GM23338 (cell line): ENCODE measurements around the gene TSACC. TPM values are rescaled to one million over a fixed set of nuclear protein-coding genes. Genes with fewer than 3 reads are reported as not detected.

Experiments
- ATAC-seq: fragments of 200-7000 bp; cut with Tn5 transposase; 3 replicates; pipeline ENCODE4 v1.9.1; 2020
- DNase-seq: peaks from one replicate; pipeline ENCODE4 v3.0.0-alpha.2; 2015; ENCODE audit warnings: low spot score
- H2AFZ ChIP-seq: fragments of 200-600 bp; sonication (generic); 2 replicates; pipeline ENCODE4 v1.8.0; 2016; ENCODE audit warnings: antibody characterized with exemption, mild to moderate bottlenecking, moderate library complexity
- H3F3A ChIP-seq: fragments of 200-600 bp; sonication (generic); replicated peaks from 2 replicates; pipeline ENCODE4 v1.8.0; 2017; ENCODE audit warnings: antibody characterized with exemption, mixed run types, low read depth
- H3K27ac ChIP-seq: fragments of 200-600 bp; sonication (generic); 2 replicates; pipeline ENCODE4 v1.6.1; 2016; ENCODE audit warnings: low read depth
- H3K27me3 ChIP-seq: fragments of 200-600 bp; sonication (generic); 2 replicates; pipeline ENCODE4 v1.8.0; 2016; ENCODE audit warnings: mild to moderate bottlenecking, mixed run types, moderate library complexity; ENCODE audit not compliant: insufficient read depth
- H3K36me3 ChIP-seq: fragments of 200-600 bp; sonication (generic); 2 replicates; pipeline ENCODE4 v1.8.0; 2016; ENCODE audit warnings: mild to moderate bottlenecking; ENCODE audit not compliant: insufficient read depth
- H3K4me1 ChIP-seq: fragments of 200-600 bp; sonication (generic); 2 replicates; pipeline ENCODE4 v1.8.0; 2016; ENCODE audit warnings: mild to moderate bottlenecking, moderate library complexity; ENCODE audit not compliant: insufficient read depth
- H3K4me2 ChIP-seq: fragments of 200-600 bp; sonication (generic); 2 replicates; pipeline ENCODE4 v1.7.1; 2017; ENCODE audit warnings: mixed run types
- H3K4me3 ChIP-seq: fragments of 200-600 bp; sonication (generic); 2 replicates; pipeline ENCODE4 v1.6.1; 2016; ENCODE audit warnings: mixed run types
- H3K79me2 ChIP-seq: fragments of 200-600 bp; sonication (generic); replicated peaks from 2 replicates; pipeline ENCODE4 v1.8.0; 2017; ENCODE audit warnings: mild to moderate bottlenecking; ENCODE audit not compliant: insufficient read depth
- H3K9me2 ChIP-seq: fragments of 200-600 bp; sonication (generic); 2 replicates; pipeline ENCODE4 v1.8.0; 2017; ENCODE audit not compliant: insufficient read depth
- H4K20me1 ChIP-seq: fragments of 200-600 bp; sonication (generic); replicated peaks from 2 replicates; pipeline ENCODE4 v1.8.0; 2017; ENCODE audit warnings: mild to moderate bottlenecking; ENCODE audit not compliant: insufficient read depth
- H3K27ac Mint-ChIP-seq: 2 replicates; pipeline ENCODE4 v1.8.0; 2020; ENCODE audit warnings: inconsistent platforms, mild to moderate bottlenecking, moderate library complexity, mixed read lengths
- H3K27me3 Mint-ChIP-seq: 3 replicates; pipeline ENCODE4 v1.8.0; 2022; ENCODE audit warnings: low read depth, mild to moderate bottlenecking, moderate library complexity, mixed read lengths, inconsistent platforms; ENCODE audit not compliant: insufficient read depth, poor library complexity
- H3K36me3 Mint-ChIP-seq: 3 replicates; pipeline ENCODE4 v1.8.0; 2021; ENCODE audit warnings: low read depth, mild to moderate bottlenecking, inconsistent platforms, moderate library complexity, mixed read lengths
- H3K4me1 Mint-ChIP-seq: 3 replicates; pipeline ENCODE4 v1.8.0; 2020; ENCODE audit warnings: mild to moderate bottlenecking, inconsistent platforms, mixed read lengths
- H3K4me3 Mint-ChIP-seq: 3 replicates; pipeline ENCODE4 v1.8.0; 2021; ENCODE audit warnings: moderate library complexity, mild to moderate bottlenecking, inconsistent platforms, mixed read lengths
- H3K9me3 Mint-ChIP-seq: 3 replicates; pipeline ENCODE4 v1.8.0; 2020; ENCODE audit warnings: moderate library complexity, mild to moderate bottlenecking, inconsistent platforms, mixed read lengths
- CTCF ChIP-seq, 2 experiments: fragments of 200-600 bp in 1 of 2; sonication (generic) in 1 of 2; conservative IDR thresholded peaks; 2 replicates each; pipeline versions ENCODE4 v1.5.1 to v1.6.1; 2016 to 2017; ENCODE audit warnings: antibody characterized with exemption in 2 of 2, low read depth in 2 of 2, mild to moderate bottlenecking in 2 of 2, moderate library complexity in 1 of 2
- EZH2 ChIP-seq: fragments of 200-600 bp; sonication (generic); IDR thresholded peaks from one replicate; pipeline ENCODE4 v1.8.0; 2017; ENCODE audit warnings: antibody characterized with exemption, mild to moderate bottlenecking, low read depth; ENCODE audit not compliant: unreplicated experiment
- EZH2phosphoT487 ChIP-seq: fragments of 200-600 bp; sonication (generic); IDR thresholded peaks from one replicate; pipeline ENCODE4 v1.8.1; 2018; ENCODE audit warnings: antibody characterized with exemption; ENCODE audit not compliant: unreplicated experiment
- JUNB ChIP-seq: IDR thresholded peaks from one replicate; pipeline ENCODE4 v1.6.1; 2016; ENCODE audit warnings: antibody characterized with exemption; ENCODE audit not compliant: unreplicated experiment
- NANOG ChIP-seq: IDR thresholded peaks from 2 replicates; pipeline ENCODE4 v1.6.1; 2016; ENCODE audit warnings: antibody characterized with exemption, borderline replicate concordance
- POLR2AphosphoS5 ChIP-seq: IDR thresholded peaks from 2 replicates; pipeline ENCODE4 v1.6.1; 2016; ENCODE audit warnings: antibody characterized with exemption, low read depth
- REST ChIP-seq: IDR thresholded peaks from one replicate; pipeline ENCODE4 v1.6.1; 2018; ENCODE audit warnings: antibody characterized with exemption; ENCODE audit not compliant: unreplicated experiment
- STAT1 ChIP-seq: IDR thresholded peaks from one replicate; pipeline ENCODE4 v1.6.1; 2016; ENCODE audit warnings: antibody characterized with exemption; ENCODE audit not compliant: unreplicated experiment
- ZNF114 ChIP-seq: fragments of 250-450 bp; sonication (Bioruptor Pico); IDR thresholded peaks from 2 replicates; pipeline ENCODE4 v1.5.0; 2020; ENCODE audit warnings: mild to moderate bottlenecking, moderate library complexity
- ZNF331 ChIP-seq: fragments of 250-450 bp; sonication (Bioruptor Pico); IDR thresholded peaks from 2 replicates; pipeline ENCODE4 v1.5.0; 2020; ENCODE audit warnings: low read depth, mild to moderate bottlenecking, moderate library complexity
- ZNF462 ChIP-seq: fragments of 250-450 bp; sonication (Bioruptor Pico); IDR thresholded peaks from 2 replicates; pipeline ENCODE4 v1.5.0; 2020; ENCODE audit warnings: mild to moderate bottlenecking, moderate library complexity
- polyA plus RNA-seq: library from polyadenylated mRNA; unstranded; fragments of >200 nt; fragmentation: Nextera tagmentation; extraction: Ambion mirVana; gene quantifications from 2 replicates; pipeline ENCODE4 v1.2.1, GENCODE V29; 2016
- total RNA-seq: library from RNA; depleted of rRNA; stranded (reverse); fragments of >200 nt; shearing (Covaris generic); gene quantifications from 2 replicates; pipeline ENCODE4 v1.2.3, GENCODE V29; 2014

TSACC gene
- total and polyA plus RNA-seq, 2 experiments from 2014 or later: 2.5 to 9.8 TPM

- H3K27me3 ChIP-seq: no peaks in the 10 kb centered on the region
- no peak overlapping the region for H3K4me2 ChIP-seq
- no peak overlapping the region for H2AFZ ChIP-seq
- DNase-seq (no peak), ATAC-seq (no peak)
- H3K9me2 ChIP-seq: no peaks in the 10 kb centered on the region
- no peaks in the 10 kb centered on the region for H4K20me1 ChIP-seq
- Mint-ChIP-seq H3K36me3 (no peaks in the 10 kb centered on the region), H3K4me3 (no peak overlapping the region), H3K4me1 (peaks cover 14% of the 10 kb centered on the region), H3K27ac (no peak overlapping the region), H3K27me3 (no peaks in the 10 kb centered on the region), H3K9me3 (0 out of 3 replicates have a peak, but pooled peaks cover 3% of the 10 kb centered on the region)
- no peak overlapping the region for H3K27ac ChIP-seq
- 0 out of 2 replicates have a peak, but pooled peaks cover 4% of the 10 kb centered on the region for H3K4me1 ChIP-seq
- H3K36me3 ChIP-seq: no peaks in the 10 kb centered on the region
- 0 out of 2 replicates have a peak, but pooled peaks cover 4% of the 10 kb centered on the region for H3F3A ChIP-seq
- H3K4me3 ChIP-seq: no peak overlapping the region
- TF ChIP-seq JUNB (no peak), ZNF331 (CRISPR knock-in tag) (no peak), ZNF114 (no peak), STAT1 (no peak), EZH2phosphoT487 (no peak), REST (no peak), NANOG (no peak), POLR2AphosphoS5 (no peak), CTCF (conservative IDR thresholded peaks at IDR 0.05; ENCODE audit: low read depth in 2 of 2) (no peak), EZH2 (no peak), ZNF462 (no peak)
- no peaks in the 10 kb centered on the region for H3K79me2 ChIP-seq
Measured at GRCh38 chr1:156359249-156359648, 20.9 kb downstream of the TSACC start.
